T1000 (cell line): ENCODE data around the gene BRMS1.

Experiments used
- DNase-seq: peaks from one replicate; lab custom pipeline; 2025; ENCODE audit warnings: mixed read lengths; lab: John Stamatoyannopoulos, UW

The BRMS1 gene

DNA sequence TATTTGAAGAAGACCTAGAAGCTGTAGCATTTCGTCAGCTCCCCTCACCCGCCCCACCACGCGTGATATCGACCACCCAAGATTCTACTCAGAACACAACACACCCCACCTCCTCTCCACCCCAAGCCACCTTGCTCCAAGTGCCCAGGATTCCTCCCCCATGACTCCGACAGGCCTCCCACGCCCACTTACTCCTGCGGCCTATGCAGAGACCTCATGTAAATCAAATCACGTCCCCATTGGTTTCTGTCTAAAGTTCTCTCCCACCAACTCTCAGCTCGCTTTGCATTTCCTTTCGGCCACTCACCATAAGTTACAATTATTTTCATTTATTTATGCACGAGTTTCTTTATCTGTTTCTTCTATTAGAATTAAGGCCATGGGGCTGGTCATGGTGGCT lies 42.2 kb downstream of the BRMS1 start:
- no peak for DNase-seq

DNA sequence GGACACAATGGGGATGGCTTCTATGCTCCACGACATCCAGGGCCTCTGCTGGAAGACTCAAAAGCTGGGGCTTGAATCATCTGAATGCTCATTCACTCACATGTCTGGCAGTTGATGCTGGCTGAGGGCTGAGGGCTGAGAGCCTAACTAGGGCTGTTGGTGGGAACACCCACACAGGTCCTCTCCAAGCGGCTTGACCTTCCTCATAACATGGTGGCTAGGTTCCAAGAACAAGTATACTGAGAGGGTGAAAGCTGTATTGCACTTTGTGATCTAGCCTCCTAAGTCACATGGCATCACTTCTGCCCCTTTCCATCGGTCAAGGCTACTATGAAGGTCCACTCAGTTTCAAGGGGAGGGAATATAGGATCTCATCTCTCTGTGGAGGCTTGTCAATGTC lies 45.7 kb downstream of the BRMS1 start:
- no peak for DNase-seq

- no peak for DNase-seq
These were observed 47.3 kb downstream of the BRMS1 start for GRCh38 chr11:66297610-66298009.

DNA sequence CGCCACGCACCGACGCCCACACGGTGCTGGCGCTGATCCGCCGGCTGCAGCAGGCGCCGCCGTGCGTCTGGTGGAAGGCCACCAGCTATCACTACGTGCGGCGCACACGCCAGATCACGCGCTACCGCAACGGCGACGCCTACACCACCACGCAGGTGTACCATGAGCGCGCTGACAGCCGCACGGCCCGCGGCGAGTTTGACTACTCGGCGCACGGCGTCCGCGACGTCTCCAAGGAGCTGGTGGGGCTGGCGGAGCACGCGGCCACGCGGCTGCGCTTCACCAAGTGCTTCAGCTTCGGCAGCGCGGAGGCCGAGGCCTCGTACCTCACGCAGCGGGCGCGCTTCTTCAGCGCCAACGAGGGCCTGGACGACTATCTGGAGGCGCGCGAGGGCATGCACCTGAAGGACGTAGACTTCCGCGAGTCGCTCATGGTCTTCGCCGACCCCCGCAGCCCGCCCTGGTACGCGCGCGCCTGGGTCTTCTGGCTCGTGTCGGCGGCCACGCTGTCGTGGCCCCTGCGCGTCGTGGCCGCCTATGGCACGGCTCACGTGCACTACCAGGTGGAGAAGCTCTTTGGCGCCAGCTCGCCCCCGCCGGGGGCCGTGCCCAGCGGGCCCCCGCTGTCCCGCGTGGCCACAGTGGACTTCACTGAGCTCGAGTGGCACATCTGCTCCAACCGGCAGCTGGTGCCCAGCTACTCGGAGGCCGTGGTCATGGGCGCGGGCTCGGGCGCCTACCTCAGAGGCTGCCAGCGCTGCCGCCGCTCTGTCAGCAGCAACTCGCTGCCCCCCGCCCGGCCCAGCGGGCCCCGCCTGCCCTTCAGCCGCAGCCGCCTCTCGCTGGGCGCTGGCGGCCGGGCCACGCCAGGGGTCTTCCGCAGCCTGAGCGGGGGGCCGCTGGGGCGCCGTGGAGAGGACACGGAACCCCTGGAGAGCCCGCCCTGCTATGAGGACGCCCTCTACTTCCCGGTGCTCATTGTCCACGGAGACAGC lies 50.0 kb downstream of the BRMS1 start:
- no peak for DNase-seq

DNA sequence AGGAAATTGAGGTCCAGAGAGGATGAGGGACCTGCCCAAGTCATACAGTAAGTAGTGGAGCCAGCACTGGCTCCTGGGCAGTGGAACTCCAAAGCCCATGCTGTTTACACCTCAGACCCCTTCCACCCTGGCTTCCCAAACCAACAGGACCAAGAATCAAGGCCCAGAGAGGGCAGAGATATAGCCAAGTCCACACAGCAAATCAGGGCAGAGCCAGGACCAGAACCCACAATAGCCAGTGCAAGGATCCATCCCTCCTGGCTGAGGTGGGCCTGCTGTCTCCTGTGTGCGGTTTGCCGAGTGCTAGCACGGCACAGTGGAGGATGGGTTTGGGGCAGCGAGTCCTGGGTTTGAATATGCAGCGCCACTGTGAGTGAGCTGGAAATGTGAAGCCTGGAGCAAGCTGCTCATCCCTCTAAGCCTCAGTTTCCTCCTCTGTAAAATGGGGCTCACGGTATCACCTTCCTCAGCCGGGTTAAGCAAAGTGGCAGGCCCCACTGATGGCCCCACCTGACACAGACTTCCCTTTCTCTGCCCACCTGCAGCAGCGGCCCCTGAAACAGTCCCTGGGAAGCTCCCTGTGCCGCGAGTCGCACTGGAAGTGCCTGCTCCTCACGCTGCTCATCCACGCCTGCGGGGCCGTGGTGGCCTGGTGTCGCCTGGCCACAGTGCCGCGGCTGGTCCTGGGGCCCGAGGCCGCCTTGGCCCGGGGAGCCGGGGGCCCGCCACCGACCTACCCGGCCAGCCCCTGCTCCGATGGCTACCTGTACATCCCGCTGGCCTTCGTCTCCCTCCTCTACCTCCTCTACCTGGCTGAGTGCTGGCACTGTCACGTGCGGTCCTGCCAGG lies 50.9 kb downstream of the BRMS1 start:
- no peak for DNase-seq

GRCh38 chr11:66293352-66293751 lies 51.6 kb downstream of the BRMS1 start:
- no peak for DNase-seq

DNA sequence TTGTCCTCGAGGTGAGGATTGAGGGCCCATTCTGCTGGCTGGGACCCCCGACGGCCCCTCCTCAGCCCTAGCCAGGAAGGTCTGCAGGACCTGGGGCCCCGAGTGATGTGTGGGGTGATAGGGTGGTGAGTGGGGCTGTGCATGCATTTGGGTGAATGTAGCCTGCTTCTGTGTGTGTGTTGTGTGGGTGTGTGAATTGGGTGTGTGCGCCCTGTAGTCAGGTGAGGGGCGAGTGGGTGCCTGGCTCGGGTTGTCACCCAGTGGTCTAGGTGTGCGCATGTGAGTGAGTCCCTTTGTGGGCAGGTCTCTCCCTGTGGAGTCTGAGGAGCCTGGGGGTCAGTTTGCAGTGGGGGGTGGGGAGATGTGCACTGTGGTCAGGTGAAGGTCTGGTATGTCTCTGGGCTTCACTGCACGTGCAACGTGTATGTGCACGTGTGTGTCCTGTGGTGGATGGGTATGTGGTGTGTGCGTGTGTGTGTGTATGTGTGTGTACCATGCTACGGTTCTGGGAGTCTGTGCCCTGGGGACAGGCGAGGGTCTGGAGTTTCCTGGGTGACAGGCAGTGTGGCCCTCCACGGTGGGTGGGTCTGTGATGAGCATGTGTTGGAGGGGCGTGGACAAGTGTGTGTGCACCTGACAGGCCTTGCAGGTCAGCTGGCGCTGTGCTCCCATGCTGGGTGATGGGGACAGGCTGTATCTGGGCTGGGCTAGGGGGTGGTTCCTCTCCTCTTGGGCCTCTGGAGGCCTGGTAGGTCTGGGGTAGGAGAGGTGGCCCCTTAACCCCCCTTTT lies 52.2 kb downstream of the BRMS1 start:
- no peak for DNase-seq

DNA sequence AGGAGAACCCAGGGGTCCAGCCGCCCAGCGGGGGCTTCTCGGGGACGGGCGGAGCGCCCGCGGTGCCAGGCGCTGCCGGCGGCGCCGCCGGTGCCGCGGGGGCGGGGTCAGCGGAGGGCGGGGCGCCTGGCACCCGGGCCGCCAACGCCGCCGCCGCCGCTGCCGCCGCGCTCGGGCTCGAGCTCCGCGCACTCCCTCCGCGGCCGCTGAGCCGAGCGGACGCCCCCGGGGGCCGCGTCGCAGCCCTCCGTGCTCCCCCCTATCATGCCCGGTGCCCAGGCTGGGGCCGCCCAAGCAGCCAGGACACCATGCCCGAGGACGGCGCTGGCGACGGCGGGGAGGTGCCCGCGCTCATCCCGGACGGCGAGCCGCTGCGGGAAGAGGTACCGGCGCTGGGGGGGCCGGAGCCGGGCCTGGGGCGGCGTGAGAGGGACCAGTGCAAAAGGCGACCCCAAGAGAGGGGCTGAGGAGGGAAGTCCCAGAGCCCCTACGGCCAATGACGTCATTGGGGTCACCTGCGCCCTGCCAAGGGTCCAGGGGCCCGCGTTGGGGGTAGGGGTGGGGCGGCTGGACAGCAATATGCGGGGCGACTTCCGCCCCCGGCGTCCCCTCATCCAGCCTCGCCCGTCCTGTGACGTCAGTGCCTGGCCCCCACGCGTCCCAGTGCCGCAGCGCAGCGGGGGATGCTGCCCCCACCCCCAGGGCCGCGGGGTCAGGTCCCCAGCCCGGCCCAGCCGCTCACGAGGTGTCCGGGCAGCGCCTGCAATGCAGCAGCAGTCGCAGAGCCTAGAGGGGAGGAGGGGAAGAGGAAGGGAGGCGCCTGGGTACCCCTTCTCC lies 53.0 kb downstream of the BRMS1 start, which contains the start of gene TMEM151A:
Gene TMEM151A, plus strand, starts transcription at position 189 of the 837 bp plus-strand sequence. Its CDS starts 120 bp downstream, at position 309.
- DNase-seq = no peak

GRCh38 chr11:66291303-66291705 lies 53.6 kb downstream of the BRMS1 start:
- no peak for DNase-seq

DNA sequence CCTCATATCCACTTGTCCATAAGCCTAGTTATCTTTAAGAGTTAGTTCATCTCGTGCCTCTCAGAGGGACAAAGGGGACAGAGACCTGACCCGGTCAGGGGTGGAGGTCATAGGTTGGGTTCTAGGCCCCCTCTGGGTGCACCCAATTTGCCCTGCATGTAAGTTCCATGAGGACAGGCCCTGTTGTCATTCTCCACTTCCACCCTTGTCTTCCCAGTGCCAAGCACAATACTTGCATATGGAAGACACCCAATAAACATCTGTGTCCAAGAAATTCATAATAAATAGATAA lies 54.6 kb downstream of the BRMS1 start:
- no peak for DNase-seq

DNA sequence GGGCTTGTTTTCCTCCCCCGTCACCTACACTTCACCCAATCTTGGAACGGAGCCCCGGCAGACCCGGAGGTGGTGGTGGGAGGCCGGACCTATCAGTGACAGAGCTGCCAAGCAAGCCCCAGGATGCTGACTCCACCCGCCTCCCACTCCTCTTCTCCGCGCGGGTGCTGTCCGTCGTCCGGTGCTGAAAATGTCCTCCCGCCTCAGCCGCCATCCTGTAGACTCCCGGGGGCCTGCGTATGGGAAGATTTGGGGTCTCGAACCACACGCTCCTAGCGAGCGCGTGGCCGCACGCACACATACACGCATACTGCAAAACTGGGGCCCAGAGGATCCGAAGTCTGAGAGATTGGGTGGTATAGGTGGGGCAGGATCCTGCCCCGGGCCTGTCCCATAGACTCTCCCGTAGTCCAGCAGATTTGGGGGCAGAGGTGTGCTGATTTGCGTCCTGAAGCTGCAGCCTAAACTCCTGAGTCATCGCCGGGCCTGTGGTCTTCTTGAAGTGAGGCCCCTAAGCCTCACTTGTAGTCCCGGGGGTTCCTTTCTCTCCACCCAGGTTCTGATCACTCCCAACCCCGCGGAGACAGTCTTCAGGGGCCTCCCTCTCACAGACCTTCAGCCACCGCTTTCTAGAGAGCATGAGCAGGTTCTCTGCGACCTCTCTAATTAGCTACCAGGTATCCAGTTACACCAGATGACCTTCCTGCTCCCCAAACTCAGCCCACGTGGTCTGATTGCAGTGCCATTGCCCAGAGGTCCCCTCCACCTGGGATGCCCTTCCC lies 55.2 kb downstream of the BRMS1 start:
- peak; percentile 92 for DNase-seq

DNA sequence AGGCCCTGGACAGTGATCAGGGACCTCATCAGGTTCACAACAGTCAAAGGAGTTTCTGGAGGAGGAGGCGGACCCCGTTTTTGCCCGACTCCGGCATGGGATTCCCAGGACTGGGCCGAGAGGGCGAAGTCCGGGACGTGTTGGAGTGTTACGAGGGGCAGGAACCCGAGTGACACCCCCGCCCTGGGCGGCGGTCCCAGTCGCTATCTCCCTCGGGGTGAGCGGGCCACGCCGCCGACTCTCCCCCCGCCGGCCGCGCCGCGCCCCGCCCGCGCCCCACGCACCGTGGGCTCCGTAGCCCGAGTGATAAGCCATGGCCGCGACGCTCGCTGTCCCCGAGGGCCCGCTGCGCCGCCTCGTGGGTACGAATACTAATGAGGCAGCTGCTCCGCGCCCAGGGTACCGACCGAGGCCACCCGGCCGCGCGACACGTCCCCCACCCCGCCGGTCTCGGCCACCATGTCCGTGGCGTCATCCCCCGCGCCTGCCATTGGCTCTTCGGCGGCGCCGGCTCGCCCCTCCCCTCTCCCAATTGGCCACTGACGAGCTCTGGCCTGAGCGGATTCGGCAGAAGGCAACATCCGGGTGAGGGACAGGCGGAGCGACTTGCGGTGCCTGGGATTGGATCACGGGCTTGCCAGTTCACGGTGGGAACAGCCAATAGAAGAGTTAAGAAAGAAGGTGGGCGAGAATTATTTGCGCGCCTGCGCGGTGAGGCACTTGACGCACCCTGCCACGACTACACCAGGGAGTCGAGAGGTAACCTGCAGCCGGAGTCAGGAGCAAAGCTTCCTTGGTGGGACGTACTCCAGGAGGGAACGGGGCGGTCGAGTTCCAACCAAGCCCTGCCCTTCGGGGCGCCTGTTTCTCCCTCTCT lies 56.0 kb downstream of the BRMS1 start, which contains the start of gene YIF1A:
Gene YIF1A, minus strand, starts transcription at position 473 of the 877 bp plus-strand sequence. Its CDS starts 158 bp downstream, at position 315.
- peak; percentile 98 for DNase-seq

DNA sequence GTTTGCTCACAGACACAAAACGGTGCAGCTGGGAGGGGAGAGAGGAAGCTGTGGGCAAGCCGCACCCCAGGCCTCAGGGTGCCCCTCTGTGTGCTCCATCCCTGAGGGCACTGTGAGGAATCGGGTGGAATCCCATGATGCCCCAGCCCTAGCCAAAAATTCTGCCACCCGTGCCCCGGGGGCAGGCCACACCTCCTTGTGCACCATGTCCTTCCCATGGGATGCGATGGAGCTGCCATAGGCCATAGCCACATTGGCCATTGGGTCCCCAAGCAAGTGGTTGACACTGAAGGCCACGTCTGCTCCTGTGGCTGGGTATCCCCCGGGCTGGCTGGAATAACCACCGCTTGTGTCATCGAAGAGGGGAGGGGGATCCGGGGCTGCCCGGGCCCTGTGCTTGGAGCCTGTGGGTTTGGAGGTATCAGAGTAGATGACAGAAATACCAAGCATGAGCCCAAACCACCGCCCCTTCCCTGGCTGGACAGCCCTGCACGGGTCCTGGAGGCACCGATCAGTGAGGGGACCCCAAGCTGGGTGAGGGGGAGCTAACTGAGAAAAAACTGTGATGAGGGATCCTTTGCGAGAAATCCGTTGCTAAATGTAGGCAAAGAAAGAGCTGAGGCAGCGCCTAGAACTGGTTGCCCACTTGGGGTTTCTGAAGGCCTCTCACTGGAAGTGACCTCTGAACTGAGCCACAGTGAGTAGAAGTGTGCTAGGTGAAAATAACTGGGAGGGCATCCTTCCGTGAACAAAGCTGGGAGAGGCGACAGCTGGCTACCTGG lies 56.8 kb downstream of the BRMS1 start:
- no peak for DNase-seq
